BE2C (cell line): Measurements from ENCODE around the gene BDKRB1.

Experiments used
- DNase-seq: peaks from one replicate; pipeline ENCODE4 v3.0.0-alpha.2; 2020
- H3K27me3 ChIP-seq: fragments of 250-450 bp; sonication (Bioruptor Pico); 2 replicates; pipeline ENCODE4 v1.5.1; 2020; ENCODE audit warnings: mild to moderate bottlenecking
- H3K36me3 ChIP-seq: fragments of 250-450 bp; sonication (Bioruptor Pico); 2 replicates; pipeline ENCODE4 v1.5.1; 2020; ENCODE audit warnings: mild to moderate bottlenecking
- H3K4me1 ChIP-seq: fragments of 250-450 bp; sonication (Bioruptor Pico); 2 replicates; pipeline ENCODE4 v1.5.1; 2020
- H3K4me3 ChIP-seq: 2 replicates; pipeline ENCODE4 v1.5.1; 2011; ENCODE audit warnings: low read depth, low read length
- H3K9me3 ChIP-seq: fragments of 250-450 bp; sonication (Bioruptor Pico); 2 replicates; pipeline ENCODE4 v1.5.1; 2020
- CTCF ChIP-seq: IDR thresholded peaks from 2 replicates; pipeline ENCODE4 v1.5.1; 2012; ENCODE audit warnings: mild to moderate bottlenecking, low read depth, low read length

BDKRB1 gene

GRCh38 chr14:96260341-96260821, 4.4 kb downstream of the BDKRB1 start:
- no peak overlapping the region for H3K4me3 ChIP-seq
- no peaks in the 10 kb centered on the region; the same call in none of the 2 replicates for H3K4me1 ChIP-seq
- no peaks in the 10 kb centered on the region for H3K36me3 ChIP-seq
- DNase-seq = no peak
- H3K9me3 ChIP-seq = no peaks in the 10 kb centered on the region
- no peak for TF ChIP-seq CTCF
- no peaks in the 10 kb centered on the region for H3K27me3 ChIP-seq

GRCh38 chr14:96261053-96261452, 5.0 kb downstream of the BDKRB1 start:
- Histone ChIP-seq H3K36me3 (no peaks in the 10 kb centered on the region), H3K4me1 (no peaks in the 10 kb centered on the region; the same call in none of the 2 replicates), H3K4me3 (no peak overlapping the region), H3K9me3 (no peaks in the 10 kb centered on the region), H3K27me3 (no peaks in the 10 kb centered on the region)
- no peak for TF ChIP-seq CTCF
- DNase-seq = no peak

- Histone ChIP-seq H3K27me3 (no peaks in the 10 kb centered on the region), H3K4me3 (no peak overlapping the region), H3K9me3 (no peaks in the 10 kb centered on the region), H3K4me1 (peaks cover 4% of the 10 kb centered on the region), H3K36me3 (no peaks in the 10 kb centered on the region)
- DNase-seq = no peak
- TF ChIP-seq CTCF = peak; percentile 18; the same call in 1 of the 2 replicates
Measured at GRCh38 chr14:96261772-96262655, 6.0 kb downstream of the BDKRB1 start.

- no peak for DNase-seq
- H3K4me3 ChIP-seq = no peak overlapping the region
- no peak for TF ChIP-seq CTCF
- H3K36me3 ChIP-seq = no peaks in the 10 kb centered on the region
- H3K27me3 ChIP-seq = no peaks in the 10 kb centered on the region
- no peaks in the 10 kb centered on the region for H3K9me3 ChIP-seq
- peaks cover 18% of the 10 kb centered on the region for H3K4me1 ChIP-seq
Measured at GRCh38 chr14:96263347-96264199, 7.6 kb downstream of the BDKRB1 start.

GRCh38 chr14:96264200-96264553, 8.2 kb downstream of the BDKRB1 start:
- no peaks in the 10 kb centered on the region for H3K36me3 ChIP-seq
- no peaks in the 10 kb centered on the region for H3K9me3 ChIP-seq
- H3K4me1 ChIP-seq = peaks cover 24% of the 10 kb centered on the region
- no peak overlapping the region for H3K4me3 ChIP-seq
- H3K27me3 ChIP-seq = no peaks in the 10 kb centered on the region
- TF ChIP-seq CTCF = no peak
- no peak for DNase-seq
